Neural cell (in vitro differentiated cells): ENCODE results near the gene SKAP1. TPM values are rescaled to one million over a fixed set of nuclear protein-coding genes. Genes with fewer than 3 reads are reported as not detected.

Source experiments
- H2AFZ ChIP-seq: fragments of 200-600, 300-800 bp; sonication (generic), shearing (Covaris generic); 2 replicates; pipeline ENCODE4 v1.6.0; 2014; ENCODE audit warnings: low read depth, mild to moderate bottlenecking, antibody characterized with exemption, low read length, moderate library complexity
- H3F3A ChIP-seq: fragments of 200-600 bp; shearing (Covaris generic); 2 replicates; pipeline ENCODE4 v1.6.1; 2016; ENCODE audit warnings: mild to moderate bottlenecking, moderate library complexity, mixed read lengths, antibody characterized with exemption, low read length; ENCODE audit not compliant: insufficient read depth, poor library complexity, severe bottlenecking
- H3K27ac ChIP-seq: fragments of 200-600, 300-800 bp; sonication (generic), shearing (Covaris generic); 2 replicates; pipeline ENCODE4 v1.5.1; 2014; ENCODE audit warnings: mild to moderate bottlenecking, low read length, moderate library complexity
- H3K27me3 ChIP-seq: fragments of 300-800, 200-600 bp; sonication (generic), shearing (Covaris generic); 2 replicates; pipeline ENCODE4 v1.6.0; 2014; ENCODE audit warnings: mild to moderate bottlenecking, low read depth, low read length, moderate library complexity; ENCODE audit not compliant: insufficient read depth
- H3K36me3 ChIP-seq: fragments of 300-800, 200-600 bp; sonication (generic), shearing (Covaris generic); 2 replicates; pipeline ENCODE4 v1.5.1; 2014; ENCODE audit warnings: mild to moderate bottlenecking, antibody characterized with exemption, low read length, moderate library complexity; ENCODE audit not compliant: insufficient read depth
- H3K4me2 ChIP-seq: fragments of 300-800, 200-600 bp; sonication (generic), shearing (Covaris generic); 2 replicates; pipeline ENCODE4 v1.6.0; 2014; ENCODE audit warnings: mild to moderate bottlenecking, low read length
- H3K4me3 ChIP-seq: fragments of 300-800, 200-600 bp; sonication (generic), shearing (Covaris generic); 2 replicates; pipeline ENCODE4 v1.5.1; 2014; ENCODE audit warnings: mild to moderate bottlenecking, low read length, moderate library complexity
- H3K79me2 ChIP-seq: fragments of 200-600 bp; shearing (Covaris generic); replicated peaks from 2 replicates; pipeline ENCODE4 v1.6.0; 2014; ENCODE audit warnings: mild to moderate bottlenecking, low read length, moderate library complexity; ENCODE audit not compliant: insufficient read depth
- H3K9ac ChIP-seq: fragments of 300-800, 200-600 bp; sonication (generic), shearing (Covaris generic); 2 replicates; pipeline ENCODE4 v1.6.1; 2016; ENCODE audit warnings: mild to moderate bottlenecking, low read length, mixed read lengths
- H3K9me2 ChIP-seq: fragments of 200-600 bp; shearing (Covaris generic); 2 replicates; pipeline ENCODE4 v1.6.1; 2016; ENCODE audit warnings: mild to moderate bottlenecking, low read length, mixed read lengths; ENCODE audit not compliant: insufficient read depth
- H3K9me3 ChIP-seq: fragments of 200-600, 300-800 bp; sonication (generic), shearing (Covaris generic); 2 replicates; pipeline ENCODE4 v1.6.1; 2016; ENCODE audit warnings: mild to moderate bottlenecking, mixed run types, low read length, moderate library complexity, mixed read lengths
- H4K20me1 ChIP-seq: fragments of 200-600 bp; shearing (Covaris generic); 2 replicates; pipeline ENCODE4 v1.6.1; 2016; ENCODE audit warnings: mild to moderate bottlenecking, mixed run types; ENCODE audit not compliant: insufficient read depth
- CTCF ChIP-seq: fragments of 450-650 bp; IDR thresholded peaks from 2 replicates; pipeline ENCODE4 v1.5.1; 2014; ENCODE audit warnings: antibody characterized with exemption, mild to moderate bottlenecking, moderate library complexity; ENCODE audit not compliant: poor library complexity, severe bottlenecking
- EP300 ChIP-seq: fragments of 450-650 bp; conservative IDR thresholded peaks from 2 replicates; pipeline ENCODE4 v1.6.1; 2014; ENCODE audit warnings: antibody characterized with exemption, mild to moderate bottlenecking, moderate library complexity; ENCODE audit not compliant: poor library complexity, severe bottlenecking
- EZH2 ChIP-seq: fragments of 200-600, 300-800 bp; shearing (Covaris generic), sonication (generic); IDR thresholded peaks from 2 replicates; pipeline ENCODE4 v1.6.1; 2014; ENCODE audit warnings: antibody characterized with exemption, low read length, borderline replicate concordance, mild to moderate bottlenecking; ENCODE audit not compliant: insufficient read depth, poor library complexity, severe bottlenecking
- MXI1 ChIP-seq: fragments of 450-650 bp; conservative IDR thresholded peaks from 2 replicates; pipeline ENCODE4 v1.6.1; 2014; ENCODE audit warnings: antibody characterized with exemption, mild to moderate bottlenecking; ENCODE audit not compliant: poor library complexity, severe bottlenecking
- POLR2AphosphoS5 ChIP-seq: IDR thresholded peaks from 2 replicates; pipeline ENCODE4 v1.6.1; 2012
- RAD21 ChIP-seq: fragments of 450-650 bp; conservative IDR thresholded peaks from 2 replicates; pipeline ENCODE4 v1.6.1; 2014; ENCODE audit warnings: antibody characterized with exemption, mild to moderate bottlenecking, moderate library complexity
- REST ChIP-seq: IDR thresholded peaks from 2 replicates; pipeline ENCODE4 v1.6.1; 2012; ENCODE audit warnings: borderline replicate concordance
- SMC3 ChIP-seq: fragments of 450-650 bp; conservative IDR thresholded peaks from 2 replicates; pipeline ENCODE4 v1.6.1; 2014; ENCODE audit warnings: antibody characterized with exemption, mild to moderate bottlenecking, moderate library complexity; ENCODE audit not compliant: poor library complexity
- TAF1 ChIP-seq: IDR thresholded peaks from 2 replicates; pipeline ENCODE4 v1.6.1; 2012; ENCODE audit warnings: low read depth
- polyA plus RNA-seq: library from polyadenylated mRNA; depleted of rRNA; stranded (reverse); fragments of >200 nt; gene quantifications from 2 replicates; pipeline ENCODE4 v1.2.3, GENCODE V29; 2014

Gene SKAP1
- polyA plus RNA-seq, 1 donor from 2014 or later = 0.63 TPM

GRCh38 chr17:48301002-48301401 is 129.0 kb downstream of the SKAP1 start:
- Histone ChIP-seq H2AFZ (no peak overlapping the region), H3F3A (no peaks in the 10 kb centered on the region), H3K27ac (no peak overlapping the region), H3K36me3 (no peaks in the 10 kb centered on the region), H3K79me2 (no peaks in the 10 kb centered on the region), H3K9me2 (no peaks in the 10 kb centered on the region), H3K4me3 (no peak overlapping the region), H4K20me1 (no peaks in the 10 kb centered on the region), H3K4me2 (no peak overlapping the region), H3K9me3 (no peaks in the 10 kb centered on the region), H3K9ac (no peak overlapping the region), H3K27me3 (peaks cover 31% of the 10 kb centered on the region)
- no peak for TF ChIP-seq POLR2AphosphoS5
- TF ChIP-seq MXI1 = no peak
- TF ChIP-seq TAF1 = no peak
- TF ChIP-seq REST = no peak
- no peak for TF ChIP-seq EZH2
- TF ChIP-seq RAD21 = no peak
- TF ChIP-seq SMC3 = no peak
- TF ChIP-seq EP300 = no peak
- TF ChIP-seq CTCF = no peak

GRCh38 chr17:48299760-48300159 is 130.3 kb downstream of the SKAP1 start:
- H3K79me2 ChIP-seq = no peaks in the 10 kb centered on the region
- H3K36me3 ChIP-seq = no peaks in the 10 kb centered on the region
- H3K9me2 ChIP-seq = no peaks in the 10 kb centered on the region
- H3K27me3 ChIP-seq = peaks cover 24% of the 10 kb centered on the region
- no peak overlapping the region for H2AFZ ChIP-seq
- H3K4me2 ChIP-seq = no peak overlapping the region
- no peaks in the 10 kb centered on the region for H3K9me3 ChIP-seq
- no peak overlapping the region for H3K4me3 ChIP-seq
- no peak for TF ChIP-seq EP300
- TF ChIP-seq CTCF = no peak
- no peak for TF ChIP-seq POLR2AphosphoS5
- no peak for TF ChIP-seq TAF1
- TF ChIP-seq SMC3 = no peak
- TF ChIP-seq EZH2 = no peak
- no peak for TF ChIP-seq REST
- TF ChIP-seq MXI1 = no peak
- TF ChIP-seq RAD21 = no peak
- H3F3A ChIP-seq = no peaks in the 10 kb centered on the region
- H3K9ac ChIP-seq = no peak overlapping the region
- H3K27ac ChIP-seq = no peak overlapping the region
- H4K20me1 ChIP-seq = no peaks in the 10 kb centered on the region
